ENCODE results near the gene PRPF40B. TPM values are rescaled to one million over a fixed set of nuclear protein-coding genes. Genes with fewer than 3 reads are reported as not detected.

PRPF40B gene
- polyA plus RNA-seq, 1 experiment, result 15.0 TPM

GRCh38 chr12:49616533-49617219 is 6.7 kb upstream of the PRPF40B start:
- TF ChIP-seq, protein P1, sequence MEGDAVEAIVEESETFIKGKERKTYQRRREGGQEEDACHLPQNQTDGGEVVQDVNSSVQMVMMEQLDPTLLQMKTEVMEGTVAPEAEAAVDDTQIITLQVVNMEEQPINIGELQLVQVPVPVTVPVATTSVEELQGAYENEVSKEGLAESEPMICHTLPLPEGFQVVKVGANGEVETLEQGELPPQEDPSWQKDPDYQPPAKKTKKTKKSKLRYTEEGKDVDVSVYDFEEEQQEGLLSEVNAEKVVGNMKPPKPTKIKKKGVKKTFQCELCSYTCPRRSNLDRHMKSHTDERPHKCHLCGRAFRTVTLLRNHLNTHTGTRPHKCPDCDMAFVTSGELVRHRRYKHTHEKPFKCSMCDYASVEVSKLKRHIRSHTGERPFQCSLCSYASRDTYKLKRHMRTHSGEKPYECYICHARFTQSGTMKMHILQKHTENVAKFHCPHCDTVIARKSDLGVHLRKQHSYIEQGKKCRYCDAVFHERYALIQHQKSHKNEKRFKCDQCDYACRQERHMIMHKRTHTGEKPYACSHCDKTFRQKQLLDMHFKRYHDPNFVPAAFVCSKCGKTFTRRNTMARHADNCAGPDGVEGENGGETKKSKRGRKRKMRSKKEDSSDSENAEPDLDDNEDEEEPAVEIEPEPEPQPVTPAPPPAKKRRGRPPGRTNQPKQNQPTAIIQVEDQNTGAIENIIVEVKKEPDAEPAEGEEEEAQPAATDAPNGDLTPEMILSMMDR (IDR thresholded peaks at IDR 0.05; ENCODE audit: insufficient read depth, low read depth, low read length), result no peak
- Histone ChIP-seq H3K4me3 (ENCODE audit: low read depth, low read length) (no peak overlapping the region), H3K27me3 (ENCODE audit: control insufficient read depth, insufficient read depth, low read length) (peaks cover 4% of the 10 kb centered on the region), H3K36me3 (ENCODE audit: control insufficient read depth, insufficient read depth, low read length) (no peaks in the 10 kb centered on the region)
- POLR2A ChIA-PET, result interaction anchor here (0.6 kb wide), 1 partner anchor 9 kb away, joined by 3 read pairs; no protein-coding TSS in a partner anchor
- no peak for DNase-seq (ENCODE audit: low read depth)
- CTCF ChIA-PET, result no interaction called here

DNA sequence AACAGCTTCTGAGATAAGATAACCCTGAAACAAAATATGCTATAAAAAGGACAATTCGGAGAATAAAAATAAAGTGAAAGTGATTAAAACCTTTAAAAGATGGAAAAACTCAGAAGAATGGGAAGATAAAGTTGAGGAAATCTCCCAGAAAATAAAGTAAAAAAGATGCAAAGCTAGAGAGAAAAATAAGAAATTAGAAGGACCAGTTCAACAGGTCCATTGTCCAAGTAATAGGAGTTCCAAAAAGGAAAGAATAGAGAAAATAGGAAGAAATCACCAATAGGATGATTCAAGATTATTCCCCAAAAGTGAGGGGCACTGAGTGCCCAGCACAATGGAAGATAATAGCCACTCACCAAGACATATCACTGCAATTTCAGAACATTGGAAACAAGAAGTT is 4.8 kb upstream of the PRPF40B start:
- Histone ChIP-seq H3K4me3 (ENCODE audit: low read depth, low read length) (no peak overlapping the region), H3K27me3 (ENCODE audit: control insufficient read depth, insufficient read depth, low read length) (peaks cover 4% of the 10 kb centered on the region), H3K36me3 (ENCODE audit: control insufficient read depth, insufficient read depth, low read length) (no peaks in the 10 kb centered on the region)
- TF ChIP-seq, protein P1 (IDR thresholded peaks at IDR 0.05; ENCODE audit: insufficient read depth, low read depth, low read length), result no peak
- POLR2A ChIA-PET, result no interaction called here
- CTCF ChIA-PET, result interaction anchor here (0.9 to 3.0 kb wide), 2 partner anchors 14 to 38 kb away, joined by 3 to 7 read pairs; partner anchors contain the start of gene FAM186B
- DNase-seq (ENCODE audit: low read depth), result no peak

DNA sequence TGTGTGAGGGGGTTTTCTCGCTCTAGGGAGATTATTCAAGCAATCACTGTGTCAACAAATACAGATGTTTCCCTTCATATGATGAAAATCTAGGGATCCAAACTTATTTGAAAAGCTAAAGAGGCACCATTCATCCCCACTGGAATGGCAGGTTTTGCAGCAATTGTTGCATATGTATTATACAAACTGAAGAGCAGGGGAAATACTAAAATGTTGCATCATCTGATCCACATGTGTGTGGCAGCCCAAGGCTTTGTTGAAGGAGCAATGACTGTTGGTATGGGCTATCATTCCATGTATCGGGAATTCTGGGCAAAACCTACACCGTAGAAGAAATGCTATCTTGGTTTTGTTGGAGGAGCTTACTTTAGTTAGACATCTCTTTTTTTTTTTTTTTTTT is 4.1 kb upstream of the PRPF40B start:
- Histone ChIP-seq H3K4me3 (ENCODE audit: low read depth, low read length) (no peak overlapping the region), H3K27me3 (ENCODE audit: control insufficient read depth, insufficient read depth, low read length) (peaks cover 4% of the 10 kb centered on the region), H3K36me3 (ENCODE audit: control insufficient read depth, insufficient read depth, low read length) (no peaks in the 10 kb centered on the region)
- ChIA-PET CTCF (interaction anchor here (0.9 to 3.0 kb wide), 2 partner anchors 14 to 39 kb away, joined by 3 to 7 read pairs; partner anchors contain the start of gene FAM186B), POLR2A (no interaction called here)
- TF ChIP-seq, protein P1 (IDR thresholded peaks at IDR 0.05; ENCODE audit: insufficient read depth, low read depth, low read length), result no peak
- no peak for DNase-seq (ENCODE audit: low read depth)

GRCh38 chr12:49621651-49622500 is 1.5 kb upstream of the PRPF40B start:
- H3K27me3 ChIP-seq (ENCODE audit: control insufficient read depth, insufficient read depth, low read length), result peaks cover 4% of the 10 kb centered on the region
- H3K36me3 ChIP-seq (ENCODE audit: control insufficient read depth, insufficient read depth, low read length), result no peaks in the 10 kb centered on the region
- TF ChIP-seq, protein P1 (IDR thresholded peaks at IDR 0.05; ENCODE audit: insufficient read depth, low read depth, low read length), result no peak
- DNase-seq (ENCODE audit: low read depth), result no peak
- ChIA-PET POLR2A (no interaction called here), CTCF (interaction anchor here (1.3 to 2.2 kb wide), 4 partner anchors 16 to 290 kb away, joined by 3 to 8 read pairs (median 6); no protein-coding TSS in a partner anchor)
- peak overlapping the region; percentile 51 for H3K4me3 ChIP-seq (ENCODE audit: low read depth, low read length)

Data from BJ (cell line).